Pancreas (tissue), 10 donors: Measurements from ENCODE around the gene LATS2. TPM values are rescaled to one million over a fixed set of nuclear protein-coding genes. Genes with fewer than 3 reads are reported as not detected.

Experiments used
- ATAC-seq, 4 donors: fragments of 200-7000 bp; cut with Tn5 transposase; one replicate each; pipeline versions ENCODE4 v1.8.0 to v1.9.1; 2020; ENCODE audit warnings: mild to moderate bottlenecking in 4 of 4, moderate library complexity in 4 of 4
- DNase-seq, 6 donors: peaks; one replicate each; pipeline ENCODE4 v3.0.0-alpha.2; 2020
- FAIRE-seq: peaks from 2 replicates; lab custom pipeline; 2012; peaks lifted over from hg19 to GRCh38; lab: Jason Lieb, UNC
- H3K27ac ChIP-seq, 4 donors: fragments of 200-600 bp; sonication (generic); 1 replicate in 3 of 4; 2 replicates in 1 of 4; pipeline versions ENCODE4 v1.5.0 to v1.8.0; 2020
- H3K27me3 ChIP-seq, 4 donors: fragments of 200-600 bp; one replicate each; pipeline ENCODE4 v1.8.0; 2021
- H3K36me3 ChIP-seq, 3 donors: fragments of 200-600 bp; sonication (generic) in 1 of 3; one replicate each; pipeline versions ENCODE4 v1.5.0 to v1.8.0; 2020 to 2021
- H3K4me1 ChIP-seq, 3 donors: fragments of 200-600 bp; one replicate each; pipeline ENCODE4 v1.8.0; 2021
- H3K4me3 ChIP-seq, 4 donors: fragments of 200-600 bp; sonication (generic) in 2 of 4; one replicate each; pipeline versions ENCODE4 v1.5.0 to v1.8.0; 2020 to 2021
- H3K9me3 ChIP-seq, 4 donors: fragments of 200-600 bp; one replicate each; pipeline ENCODE4 v1.8.0; 2021
- CTCF ChIP-seq, 4 donors: fragments of 200-600 bp; sonication (generic) in 3 of 4; IDR thresholded peaks; one replicate each; pipeline versions ENCODE4 v1.5.0 to v1.8.0; 2021; ENCODE audit warnings: antibody characterized with exemption in 4 of 4
- WGBS, 2 donors: extraction: QIAGEN DNeasy Blood & Tissue Kit; methylation state at CpG; one replicate each; pipeline ENCODE4 v1.1.7; 2013; 5-methylcytosine and 5-hydroxymethylcytosine counted together
- intact Hi-C, 3 donors: fragments of 100-400 bp; cut with DNase I; formaldehyde crosslinking; loops; one replicate each; pipeline versions ENCODE4 v1.11.1 to v1.14.2; 2022
- polyA plus RNA-seq, 2 donors: library from polyadenylated mRNA; stranded (reverse); fragments of 200-250 nt; gene quantifications; one replicate each; pipeline ENCODE4 v1.2.3, GENCODE V29; 2013
- total RNA-seq, 6 donors: library from RNA; stranded (reverse); fragmentation: NEBNext Ultra II Directional in 4 of 6; extraction: Animal tissue kit (Norgen Biotek cat#: 25700) in 4 of 6; gene quantifications; one replicate each; pipeline versions ENCODE4 v1.2.1 to v1.2.4, GENCODE V29; 2021 to 2023
- donor health status: healthy with polysubstance abuse.
- donor health status: DM: no; HTN: no; CAD: no; lungs with moderate emphysema.
- donor health status: DM: no; HTN: no; CAD: no.
- donor health status: control.
- donor health status: control.
- donor health status: Bipolar disorder and iron deficiency.
- donor health status: DM: yes; HTN: yes; CAD: no.
- donor health status: DM: no; HTN: no; CAD: no.
- donor health status: DM: no; HTN: no; CAD: no.
- donor health status: DM: yes; HTN: yes; CAD: no.

Gene LATS2
- total and polyA plus RNA-seq, 8 donors = 3.8 to 12.5 (median 7.1) TPM

GRCh38 chr13:21079221-21079620 lies 17.8 kb upstream of the LATS2 start:
- FAIRE-seq = no peak

GRCh38 chr13:21078501-21078900 lies 17.1 kb upstream of the LATS2 start:
- WGBS, 2 donors = 64 to 72% methylated on average over 4 of the region's 4 CpGs
- no peak for FAIRE-seq

More at GRCh38 chr13:21079221-21079620, 17.8 kb upstream of the LATS2 start:
- Histone ChIP-seq H3K9me3 (no peaks in the 10 kb centered on the region), H3K4me1 (peaks cover 0 to 4% (median 3%) of the 10 kb centered on the region in 3 donors), H3K27ac (no peak overlapping the region), H3K27me3 (peaks cover 0 to 5% (median 0%) of the 10 kb centered on the region in 4 donors), H3K4me3 (no peak overlapping the region), H3K36me3 (no peaks in the 10 kb centered on the region)
- WGBS, 2 donors = 82 to 87% methylated on average over 3 of the region's 3 CpGs
- no peak for TF ChIP-seq CTCF (IDR thresholded peaks at IDR 0.05)
- ATAC-seq (no peak), DNase-seq (no peak)
- intact Hi-C loops = no loop called here

GRCh38 chr13:21077788-21078353 lies 16.5 kb upstream of the LATS2 start:
- no peak for FAIRE-seq
- Histone ChIP-seq H3K4me1 (peaks cover 0 to 4% (median 3%) of the 10 kb centered on the region in 3 donors), H3K27me3 (peaks cover 0 to 5% (median 0%) of the 10 kb centered on the region in 4 donors), H3K36me3 (no peaks in the 10 kb centered on the region), H3K27ac (no peak overlapping the region), H3K4me3 (no peak overlapping the region), H3K9me3 (no peaks in the 10 kb centered on the region)
- intact Hi-C loops = no loop called here
- WGBS, 2 donors = 90 to 92% methylated on average over 24 of the region's 24 CpGs
- ATAC-seq = no peak
- TF ChIP-seq CTCF (IDR thresholded peaks at IDR 0.05) = no peak
- no peak for DNase-seq

More at GRCh38 chr13:21078501-21078900, 17.1 kb upstream of the LATS2 start:
- ATAC-seq (no peak), DNase-seq (no peak)
- intact Hi-C loops = no loop called here
- Histone ChIP-seq H3K4me3 (no peak overlapping the region), H3K27me3 (peaks cover 0 to 5% (median 0%) of the 10 kb centered on the region in 4 donors), H3K27ac (no peak overlapping the region), H3K9me3 (no peaks in the 10 kb centered on the region), H3K4me1 (peaks cover 0 to 4% (median 3%) of the 10 kb centered on the region in 3 donors), H3K36me3 (no peaks in the 10 kb centered on the region)
- no peak for TF ChIP-seq CTCF (IDR thresholded peaks at IDR 0.05)

- Histone ChIP-seq H3K4me3 (no peak overlapping the region), H3K4me1 (peaks cover 0 to 4% (median 3%) of the 10 kb centered on the region in 3 donors), H3K36me3 (no peaks in the 10 kb centered on the region), H3K27ac (no peak overlapping the region), H3K9me3 (no peaks in the 10 kb centered on the region), H3K27me3 (peaks cover 0 to 5% (median 0%) of the 10 kb centered on the region in 4 donors)
- WGBS, 2 donors = 87 to 93% methylated on average over 20 of the region's 20 CpGs
- ATAC-seq (no peak), FAIRE-seq (no peak), DNase-seq (no peak)
- intact Hi-C loops = no loop called here
- no peak for TF ChIP-seq CTCF (IDR thresholded peaks at IDR 0.05)
Observed at GRCh38 chr13:21077076-21077787, 15.8 kb upstream of the LATS2 start.

GRCh38 chr13:21076253-21076652 lies 14.9 kb upstream of the LATS2 start:
- peaks cover 0 to 4% (median 3%) of the 10 kb centered on the region in 3 donors for H3K4me1 ChIP-seq
- WGBS, 2 donors = 75% methylated on average over 18 of the region's 18 CpGs
- TF ChIP-seq CTCF (IDR thresholded peaks at IDR 0.05) = no peak
- H3K9me3 ChIP-seq = no peaks in the 10 kb centered on the region
- H3K27ac ChIP-seq = no peak overlapping the region
- peak overlapping the region in 1 of 4 donors; percentile 43 for H3K4me3 ChIP-seq
- H3K27me3 ChIP-seq = peaks cover 0 to 5% (median 0%) of the 10 kb centered on the region in 4 donors
- no peaks in the 10 kb centered on the region for H3K36me3 ChIP-seq
- no peak for ATAC-seq
- FAIRE-seq = no peak
- intact Hi-C loops = no loop called here
- no peak for DNase-seq
